ENCODE measurements around the gene LYZL1.
"Not testable (repeated sequence)": the region's sequence is repeated elsewhere in the genome, so short reads cannot be mapped to it uniquely, and the experiment has no call there.

Gene LYZL1

GRCh38 chr10:29265210-29265768 is 23.6 kb upstream of the LYZL1 start:
- no peak for DNase-seq

DNA sequence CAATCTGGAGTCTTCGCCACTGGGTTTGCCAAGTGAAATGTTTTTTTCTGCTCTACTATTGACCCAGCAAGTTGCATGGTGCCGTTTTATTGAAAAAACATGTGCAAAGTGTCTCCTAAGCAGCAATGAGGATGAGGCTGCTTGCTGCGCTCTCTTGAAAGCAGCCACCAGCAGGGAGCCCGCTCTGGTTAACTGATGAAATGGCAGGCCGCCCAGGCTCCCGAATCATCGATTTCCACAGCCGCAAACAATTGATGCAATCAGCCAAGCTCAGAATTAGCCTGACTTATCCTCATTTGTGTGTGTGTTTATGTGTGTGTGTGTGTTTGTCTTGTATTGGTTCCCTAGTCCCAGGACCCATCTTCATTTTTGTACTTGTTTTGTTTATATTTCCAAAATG is 22.2 kb upstream of the LYZL1 start:
- no peak for DNase-seq

- DNase-seq, result no peak
Measured at GRCh38 chr10:29268011-29268410, 20.9 kb upstream of the LYZL1 start.

GRCh38 chr10:29269486-29269885 is 19.4 kb upstream of the LYZL1 start:
- no peak for DNase-seq

DNA sequence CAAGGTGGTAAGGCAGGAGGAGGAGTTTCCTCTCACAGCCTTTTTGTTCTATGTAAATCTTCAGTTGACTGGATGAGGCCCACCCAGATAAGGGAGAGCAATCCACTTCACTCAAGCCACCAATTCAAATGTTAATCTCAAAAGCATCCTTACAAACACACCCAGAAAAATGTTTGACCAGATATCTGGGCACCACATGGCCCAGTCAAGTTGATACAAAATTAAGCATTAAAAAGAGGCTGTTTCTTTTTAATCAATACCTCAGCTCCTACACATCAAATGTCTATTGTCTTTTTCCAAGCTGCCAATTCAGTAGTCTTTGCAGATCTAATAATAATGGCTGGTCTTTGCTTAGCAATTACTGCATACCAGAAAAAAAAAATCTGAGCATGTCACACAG is 18.0 kb upstream of the LYZL1 start:
- DNase-seq, result no peak

- no peak for DNase-seq
Measured at GRCh38 chr10:29271877-29272276, 17.0 kb upstream of the LYZL1 start.

- DNase-seq, result no peak
Measured at GRCh38 chr10:29273478-29273877, 15.4 kb upstream of the LYZL1 start.

GRCh38 chr10:29276251-29276850 is 12.5 kb upstream of the LYZL1 start:
- DNase-seq, result no peak

GRCh38 chr10:29277296-29277695 is 11.6 kb upstream of the LYZL1 start:
- no peak for DNase-seq

- no peak for DNase-seq
Measured at GRCh38 chr10:29279779-29280487, 8.9 kb upstream of the LYZL1 start.

DNA sequence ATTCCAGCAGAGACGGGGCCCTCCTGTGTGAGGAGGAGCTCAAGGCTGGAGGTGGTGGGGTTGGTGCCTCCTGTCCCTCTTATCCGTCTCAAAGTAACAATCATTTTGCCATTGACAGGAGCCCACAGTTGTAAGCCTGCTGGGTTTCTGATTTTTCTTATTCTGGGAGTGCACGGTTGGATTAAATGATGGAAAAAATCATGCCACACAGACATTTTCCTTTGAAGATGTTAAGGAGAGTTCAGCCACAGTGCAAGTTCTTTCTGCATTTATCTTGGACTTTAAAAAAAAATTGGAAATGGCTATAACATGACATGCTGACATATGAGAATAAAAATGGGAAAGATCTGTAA is 8.4 kb upstream of the LYZL1 start:
- DNase-seq, result no peak

DNA sequence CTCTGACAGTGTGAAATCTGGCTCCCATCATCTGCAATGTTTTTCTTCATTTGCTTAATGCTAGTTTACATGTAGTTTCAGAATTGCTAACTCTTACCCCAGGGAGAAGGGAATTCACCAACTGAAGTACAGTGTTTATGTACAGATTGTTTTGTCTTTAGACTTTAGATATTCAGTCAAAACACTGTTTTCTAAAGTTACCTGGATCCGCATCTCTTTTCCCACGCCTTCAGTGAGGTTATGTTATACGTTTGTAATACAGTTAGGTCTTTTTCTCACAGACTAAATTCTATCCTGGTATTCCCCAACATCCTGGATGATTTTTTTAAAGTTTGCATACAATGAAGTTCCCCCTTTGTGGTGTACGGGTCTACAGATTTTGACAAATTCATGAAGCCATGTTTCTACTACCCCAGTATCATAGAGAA is 3.2 kb upstream of the LYZL1 start:
- no peak for DNase-seq

DNA sequence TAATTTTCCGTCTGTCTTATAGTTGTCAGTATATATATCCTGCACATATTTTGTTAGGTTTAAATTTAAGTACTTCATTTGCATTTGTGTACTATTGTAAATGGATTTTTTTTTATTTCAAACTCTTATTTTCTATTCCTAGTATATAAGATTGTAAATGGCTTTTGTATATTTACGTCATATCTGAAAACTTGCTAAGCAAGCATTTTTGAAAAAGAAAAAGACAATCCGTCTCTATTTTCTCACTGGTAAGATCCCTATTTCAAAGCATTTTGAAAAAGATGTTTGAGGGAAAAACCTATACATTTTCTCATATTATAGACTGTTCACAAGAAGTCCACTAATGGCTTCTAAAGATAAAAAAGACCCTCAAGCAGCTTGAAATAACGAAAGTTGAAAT is 1.2 kb upstream of the LYZL1 start:
- DNase-seq, result no peak

DNA sequence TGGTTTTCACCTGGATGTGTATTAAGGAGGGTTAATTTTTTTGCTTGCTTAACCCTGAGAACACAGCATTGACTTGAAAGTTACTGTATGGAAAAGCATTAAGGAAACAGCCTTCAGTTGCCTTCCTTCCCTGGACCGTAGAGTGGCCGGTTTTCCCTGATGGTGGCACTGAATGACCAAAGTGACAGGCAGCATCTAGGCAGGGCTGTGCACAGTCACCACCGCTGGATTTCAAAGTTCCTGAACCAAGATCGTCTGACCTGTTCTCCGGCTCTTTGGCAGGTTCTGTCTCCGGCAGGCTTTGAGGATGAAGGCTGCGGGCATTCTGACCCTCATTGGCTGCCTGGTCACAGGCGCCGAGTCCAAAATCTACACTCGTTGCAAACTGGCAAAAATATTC is 2.7 kb downstream of the LYZL1 start:
- DNase-seq, result not testable (repeated sequence)

GRCh38 chr10:29292406-29292805 is 3.5 kb downstream of the LYZL1 start:
- DNase-seq, result not testable (repeated sequence)

DNA sequence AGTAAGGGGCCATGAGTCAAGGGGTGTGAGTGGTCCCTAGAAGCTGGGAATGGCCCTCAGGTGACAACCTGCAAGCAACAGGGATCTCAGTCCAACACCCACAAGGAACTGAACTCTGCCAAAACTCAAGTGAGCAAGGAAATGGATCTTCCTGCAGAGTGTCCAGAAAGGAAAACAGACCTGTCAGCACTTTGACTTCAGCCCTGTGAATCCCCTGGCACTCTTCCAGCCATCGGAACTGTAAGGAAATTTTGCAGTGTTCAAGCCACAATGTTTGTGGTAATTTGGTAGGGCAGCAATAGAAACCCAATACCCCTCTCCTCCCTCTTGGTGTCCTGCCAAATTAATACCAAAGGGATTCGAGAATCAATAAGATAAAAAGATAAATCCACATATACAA is 6.9 kb downstream of the LYZL1 start:
- no peak for DNase-seq

- DNase-seq, result no peak
Measured at GRCh38 chr10:29297678-29298077, 8.8 kb downstream of the LYZL1 start.

GRCh38 chr10:29301359-29301910 is 12.6 kb downstream of the LYZL1 start:
- DNase-seq, result no peak

GRCh38 chr10:29302499-29302898 is 13.6 kb downstream of the LYZL1 start:
- DNase-seq, result no peak

GRCh38 chr10:29304264-29304994 is 15.6 kb downstream of the LYZL1 start:
- peak; percentile 4 for DNase-seq

DNA sequence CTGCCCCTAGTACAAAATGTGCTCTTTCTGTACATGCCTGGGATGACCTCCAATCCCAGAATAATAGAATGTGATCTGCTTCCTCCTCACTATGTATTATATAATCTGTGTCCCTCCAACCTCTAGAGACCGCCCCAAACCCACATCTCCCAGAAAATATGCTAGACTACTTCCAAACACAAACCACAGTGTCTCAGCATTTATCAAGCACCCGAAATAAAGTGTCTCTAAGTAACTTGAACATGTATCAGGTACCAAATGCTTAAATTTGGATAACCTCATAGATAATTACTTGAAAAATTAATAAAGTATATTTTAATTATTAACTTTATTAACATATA is 16.1 kb downstream of the LYZL1 start:
- DNase-seq, result no peak

- no peak for DNase-seq
Measured at GRCh38 chr10:29306688-29307087, 17.8 kb downstream of the LYZL1 start.

- DNase-seq, result not testable (repeated sequence)
Measured at GRCh38 chr10:29308142-29308541, 19.3 kb downstream of the LYZL1 start.

- no peak for DNase-seq
Measured at GRCh38 chr10:29309465-29309864, 20.6 kb downstream of the LYZL1 start.
